ELF-1 (cell line): ENCODE results near the gene BBS1.
"Not testable (repeated sequence)": the region's sequence is repeated elsewhere in the genome, so short reads cannot be mapped to it uniquely, and the experiment has no call there.

Experiments used
- DNase-seq: peaks from one replicate; pipeline ENCODE4 v3.0.0-alpha.2; 2016; ENCODE audit warnings: low read depth, low spot score

Gene BBS1

DNA sequence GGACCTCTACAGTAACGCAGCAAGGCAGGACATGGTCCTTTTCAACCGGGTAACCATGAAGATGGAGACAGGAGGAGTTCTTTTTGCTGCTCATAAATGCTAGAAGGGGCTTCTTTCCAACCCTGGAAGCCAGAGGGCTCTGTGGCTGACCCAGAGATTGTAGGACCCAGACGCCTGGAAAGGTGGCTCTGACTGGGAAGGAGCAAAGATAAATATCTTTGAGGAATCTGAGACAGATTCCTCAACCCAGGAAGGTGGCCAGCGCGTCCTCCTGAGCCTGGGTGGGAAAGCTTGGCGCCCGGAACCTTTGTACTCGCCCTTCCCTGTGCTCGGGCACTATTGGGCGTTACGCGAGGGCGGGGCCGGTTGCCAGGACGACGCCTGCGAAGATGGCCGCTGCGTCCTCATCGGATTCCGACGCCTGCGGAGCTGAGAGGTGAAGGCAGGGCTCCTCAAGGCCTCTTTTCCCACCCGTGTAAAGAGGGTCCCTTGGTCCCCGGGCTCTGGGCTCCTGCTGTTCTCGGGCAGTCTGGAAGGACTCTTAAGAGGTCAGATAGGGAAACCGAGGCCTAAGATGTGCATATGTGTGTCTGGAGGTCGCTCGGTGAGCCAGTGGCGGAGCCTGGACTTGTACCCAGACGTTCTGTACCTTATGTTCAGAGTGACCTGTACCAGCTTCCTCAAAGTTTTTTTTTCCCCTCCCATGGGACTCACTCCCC, at the start of gene BBS1:
Gene BBS1, plus strand, starts transcription at position 365 of the 719 bp plus-strand sequence. Its CDS starts 25 bp downstream, at position 390.
- peak; percentile 91 for DNase-seq

DNA sequence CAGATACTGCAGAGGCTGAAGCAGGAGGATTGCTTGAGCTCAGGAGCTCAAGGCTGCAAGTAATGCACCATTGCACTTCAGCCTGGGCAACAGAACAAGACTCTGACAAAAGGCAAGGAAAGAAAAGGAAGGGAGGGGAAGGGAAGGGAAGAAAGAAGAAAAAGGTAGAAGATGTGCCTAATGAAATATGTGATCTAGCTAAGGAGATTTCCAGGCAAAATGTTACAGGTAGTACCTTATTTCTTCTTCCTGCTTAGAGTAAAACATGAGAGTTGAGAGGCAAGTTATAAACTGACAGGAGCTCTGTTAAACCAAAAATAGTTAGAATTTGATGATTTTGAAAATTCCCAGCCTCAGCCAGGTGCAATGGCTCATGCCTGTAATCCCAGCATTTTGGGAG, 48.4 kb upstream of the BBS1 start:
- no peak for DNase-seq

GRCh38 chr11:66462911-66463310, 47.5 kb upstream of the BBS1 start:
- no peak for DNase-seq

DNA sequence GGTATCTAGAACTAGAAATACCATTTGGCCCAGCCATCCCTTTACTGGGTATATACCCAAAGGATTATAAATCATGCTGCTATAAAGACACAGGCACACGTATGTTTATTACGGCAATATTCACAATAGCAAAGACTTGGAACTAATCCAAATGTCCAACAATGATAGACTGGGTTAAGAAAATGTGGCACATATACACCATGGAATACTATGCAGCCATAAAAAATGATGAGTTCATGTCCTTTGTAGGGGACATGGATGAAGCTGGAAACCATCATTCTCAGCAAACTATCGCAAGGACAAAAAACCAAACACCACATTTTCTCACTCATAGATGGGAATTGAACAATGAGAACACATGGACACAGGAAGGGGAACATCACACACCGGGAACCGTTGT, 46.3 kb upstream of the BBS1 start:
- DNase-seq: not testable (repeated sequence)

DNA sequence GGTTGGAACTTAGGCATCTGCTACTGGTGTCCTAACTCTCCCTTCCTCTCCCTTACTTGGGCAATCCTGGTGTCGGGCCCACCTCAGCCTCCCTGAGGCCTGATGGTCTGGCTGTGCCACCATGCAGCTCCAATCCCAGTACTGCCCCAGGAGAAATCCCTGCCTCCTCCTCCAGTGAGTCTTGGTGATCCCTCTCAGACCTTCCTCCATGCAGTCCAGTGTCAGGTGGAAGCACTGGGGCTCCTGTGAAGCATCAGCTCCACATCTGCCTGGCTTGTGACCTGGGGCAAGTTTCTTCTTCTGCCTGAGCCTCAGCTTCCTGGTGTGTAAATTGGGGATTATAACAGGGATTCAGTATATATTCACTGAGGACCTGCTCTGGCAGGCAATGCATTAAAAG, 45.5 kb upstream of the BBS1 start:
- peak; percentile 38 for DNase-seq

DNA sequence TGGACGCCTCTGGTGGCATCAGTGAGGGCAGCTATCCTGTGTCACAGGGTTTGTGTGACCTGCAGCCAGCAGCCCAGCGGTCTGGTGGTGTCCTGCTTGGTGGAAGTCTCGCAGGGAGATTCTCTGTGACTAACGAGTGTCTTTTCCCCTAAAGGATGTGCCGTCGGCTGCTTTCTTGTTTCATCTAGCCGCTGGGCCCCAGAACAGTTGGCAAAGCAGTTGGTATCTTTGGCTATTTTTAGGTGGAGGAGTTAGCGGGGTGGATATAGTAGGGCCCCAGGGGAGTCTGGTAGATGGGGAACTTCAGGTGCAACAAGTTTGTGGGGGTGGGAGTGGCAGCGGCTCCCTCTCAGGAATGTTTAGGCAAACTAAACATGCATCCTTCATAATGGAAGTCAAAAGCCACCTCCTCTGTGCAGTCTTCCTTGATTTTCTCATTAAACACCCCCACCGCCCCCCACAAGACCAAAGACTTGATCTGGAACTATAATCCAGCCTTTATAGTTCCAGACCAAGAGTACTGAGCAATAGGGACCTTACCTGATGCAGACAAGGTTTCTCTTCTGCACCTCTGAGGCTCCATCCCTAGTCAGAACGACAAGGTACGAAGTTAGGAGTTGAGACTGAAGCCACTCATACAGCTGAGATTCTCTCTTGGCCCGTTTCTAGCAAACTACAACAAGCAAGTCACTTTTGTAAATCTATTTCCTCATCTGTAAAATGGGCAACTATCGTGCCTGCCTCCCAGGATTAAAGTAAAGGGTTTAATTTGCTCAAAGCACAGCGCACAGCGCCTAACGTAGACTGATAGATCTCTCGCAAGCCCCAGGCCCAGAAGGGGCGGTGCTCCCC, 44.8 kb upstream of the BBS1 start:
- DNase-seq: no peak

GRCh38 chr11:66466225-66467033, 44.0 kb upstream of the BBS1 start, which contains the start of gene PELI3:
PELI3 (plus strand) TSS chr11:66466905; CDS start chr11:66468129, 1,224 bp downstream.
- peak; percentile 91 for DNase-seq

DNA sequence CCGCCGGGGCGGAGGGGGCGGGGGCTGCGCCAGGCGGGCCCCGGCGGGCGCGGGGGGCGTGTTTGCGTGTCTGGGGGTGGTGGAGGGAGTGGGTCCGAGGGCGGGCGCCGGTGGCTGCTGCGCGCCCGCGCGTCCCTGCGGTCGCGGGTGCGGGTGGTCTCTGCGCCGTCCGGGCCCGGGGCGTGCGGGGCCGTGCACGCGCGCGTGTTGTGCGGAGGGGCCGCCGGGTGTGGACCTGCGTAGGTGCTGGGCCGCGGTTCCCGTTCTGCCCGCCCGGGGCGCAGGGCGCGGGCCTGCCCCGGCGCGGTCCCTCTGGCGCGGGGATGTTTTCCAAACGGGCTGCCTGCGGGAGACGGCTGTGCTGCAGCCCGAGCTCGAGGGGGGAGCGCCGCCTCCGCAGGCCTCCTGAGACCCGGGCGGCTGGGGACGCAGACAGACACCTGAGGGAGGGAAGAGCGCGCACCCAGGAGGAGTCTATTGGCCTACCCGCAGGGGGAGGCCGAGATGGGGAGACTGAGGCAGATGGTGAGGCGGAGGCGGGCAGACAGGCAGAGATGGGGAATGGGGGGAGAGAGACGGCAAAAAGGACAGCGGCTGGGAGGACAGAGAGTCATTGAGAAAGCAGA, 43.3 kb upstream of the BBS1 start:
- peak; percentile 51 for DNase-seq

DNA sequence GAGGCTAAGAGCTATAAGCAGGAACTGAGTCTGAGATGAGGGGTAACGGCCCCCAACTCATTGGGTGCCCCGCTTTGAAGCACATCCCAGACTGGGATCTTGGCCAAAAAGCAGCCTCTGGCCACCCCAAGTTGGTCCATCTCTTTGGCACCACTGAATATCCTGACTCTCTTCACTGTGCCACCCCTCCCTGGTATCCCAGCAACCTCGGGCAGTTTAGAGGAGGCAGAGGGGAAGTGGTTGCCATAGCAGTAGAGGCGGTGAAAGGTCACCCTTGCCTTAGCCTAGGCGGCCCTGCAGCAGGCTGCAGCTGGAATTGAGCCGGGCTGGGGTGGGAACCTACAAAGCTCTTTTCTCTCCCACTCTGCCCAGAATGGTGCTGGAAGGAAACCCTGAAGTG, 42.7 kb upstream of the BBS1 start:
- peak; percentile 25 for DNase-seq

- no peak for DNase-seq
These were observed 41.7 kb upstream of the BBS1 start for GRCh38 chr11:66468691-66469090.

DNA sequence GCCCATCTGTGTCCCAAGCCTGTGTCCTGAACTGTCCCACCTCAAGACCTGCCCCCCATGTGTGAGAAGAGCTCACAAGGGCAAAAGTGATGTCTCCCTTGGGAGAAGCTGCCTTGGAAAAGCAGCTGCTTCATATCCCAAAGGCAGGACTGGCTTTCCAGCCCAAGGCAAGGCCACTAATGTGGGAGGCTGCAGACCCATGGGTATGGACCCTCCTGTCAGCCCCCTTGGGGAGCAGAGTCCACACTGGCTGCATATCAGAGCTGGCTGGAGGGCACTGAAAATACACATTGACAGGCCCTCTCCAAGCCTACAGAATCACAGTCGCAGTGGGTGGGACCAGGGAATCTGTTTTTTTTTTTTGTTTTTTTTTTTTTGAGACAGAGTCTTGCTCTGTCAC, 41.0 kb upstream of the BBS1 start:
- no peak for DNase-seq

GRCh38 chr11:66470015-66470414, 40.4 kb upstream of the BBS1 start:
- peak; percentile 14 for DNase-seq

- no peak for DNase-seq
These were observed 39.3 kb upstream of the BBS1 start for GRCh38 chr11:66471142-66471541.

DNA sequence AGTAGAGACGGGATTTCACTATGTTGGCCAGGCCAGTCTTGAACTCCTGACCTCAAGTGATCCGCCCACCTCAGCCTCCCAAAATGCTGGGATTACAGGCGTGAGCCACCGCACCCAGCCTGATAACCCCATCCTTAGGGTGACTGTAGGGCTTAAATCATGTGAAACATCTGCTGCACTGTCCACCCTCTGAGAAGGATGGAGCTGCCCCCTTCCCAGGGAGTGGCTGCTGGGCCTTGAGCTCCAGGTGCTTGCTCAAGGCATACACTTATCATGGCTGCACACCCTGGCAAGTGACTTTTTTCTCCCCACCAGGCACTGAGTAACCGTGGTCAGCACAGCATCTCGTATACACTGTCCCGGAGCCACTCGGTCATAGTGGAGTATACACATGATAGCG, 38.4 kb upstream of the BBS1 start:
- DNase-seq: no peak

GRCh38 chr11:66473167-66473566, 37.3 kb upstream of the BBS1 start:
- DNase-seq: no peak

DNA sequence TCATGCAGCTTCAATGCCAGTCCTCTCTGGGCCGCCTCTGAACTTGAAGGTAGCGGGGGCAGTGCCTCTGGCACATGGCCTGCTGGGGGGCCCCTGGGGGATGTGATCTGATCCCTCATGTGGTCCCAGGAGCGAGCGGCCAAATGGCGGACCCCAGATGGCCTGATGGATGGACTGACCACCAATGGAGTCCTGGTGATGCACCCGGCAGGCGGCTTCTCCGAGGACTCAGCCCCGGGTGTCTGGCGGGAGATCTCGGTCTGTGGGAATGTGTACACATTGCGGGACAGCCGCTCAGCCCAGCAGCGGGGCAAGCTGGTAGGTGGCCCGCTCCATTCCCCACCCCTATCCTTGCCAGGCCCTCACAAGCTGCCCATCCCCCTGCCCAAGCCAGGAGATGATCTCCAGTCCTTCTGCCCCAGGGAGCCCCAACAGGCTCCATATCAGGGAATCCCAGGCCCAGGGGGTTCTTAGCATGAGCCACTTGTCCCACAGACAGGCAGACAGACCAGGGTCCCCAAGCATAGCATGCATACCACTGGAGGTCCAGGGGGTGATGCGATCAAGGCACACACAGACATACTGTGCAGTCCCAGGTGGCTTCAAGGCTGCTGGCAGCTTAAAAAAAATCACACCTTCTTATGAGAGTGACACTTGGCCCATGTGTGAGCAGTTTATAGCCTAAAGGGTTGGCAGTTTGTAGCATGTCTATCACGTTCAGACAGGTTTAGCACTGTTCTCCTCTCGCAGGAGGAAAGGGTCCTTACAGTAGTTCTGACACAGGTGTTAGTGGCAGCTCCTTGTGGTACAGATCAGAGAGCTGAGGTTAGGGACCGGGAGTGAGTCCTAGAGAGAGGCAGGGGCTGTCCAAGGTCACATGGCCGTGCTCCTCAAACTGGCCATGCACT, 36.6 kb upstream of the BBS1 start:
- DNase-seq: no peak

GRCh38 chr11:66475349-66476172, 34.9 kb upstream of the BBS1 start:
- no peak for DNase-seq

DNA sequence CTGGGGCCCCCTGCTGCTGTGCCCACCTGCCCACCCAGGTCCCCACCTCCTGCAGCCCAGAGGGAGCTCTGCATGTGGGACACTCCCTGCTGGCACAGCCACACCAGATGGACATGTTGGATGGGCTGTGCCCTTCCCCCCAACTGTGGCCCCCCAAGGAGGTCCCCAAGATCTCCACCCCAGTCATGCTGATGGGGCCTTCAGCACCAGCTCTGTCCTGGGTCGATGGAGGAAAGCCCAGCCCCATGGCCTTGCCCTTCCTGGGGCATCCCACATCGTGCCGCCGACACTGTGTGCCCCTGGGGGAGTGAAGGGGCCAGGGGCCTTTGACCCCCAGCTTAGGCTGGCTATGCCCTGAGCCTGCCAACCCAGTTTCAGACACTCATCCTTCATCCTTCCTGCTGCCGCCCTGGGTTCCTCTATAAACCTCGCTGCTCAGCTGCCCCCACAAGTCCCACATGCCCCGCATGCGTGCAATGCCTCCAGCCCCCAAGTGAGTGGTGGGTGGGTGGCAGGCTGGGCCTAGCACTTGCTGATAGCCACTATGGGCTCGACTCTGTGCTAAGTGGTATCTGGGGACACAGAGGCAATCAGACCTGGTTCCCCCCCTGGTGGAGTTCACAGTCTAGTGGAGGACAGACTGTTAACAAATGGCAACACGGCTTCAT, 34.1 kb upstream of the BBS1 start:
- no peak for DNase-seq

DNA sequence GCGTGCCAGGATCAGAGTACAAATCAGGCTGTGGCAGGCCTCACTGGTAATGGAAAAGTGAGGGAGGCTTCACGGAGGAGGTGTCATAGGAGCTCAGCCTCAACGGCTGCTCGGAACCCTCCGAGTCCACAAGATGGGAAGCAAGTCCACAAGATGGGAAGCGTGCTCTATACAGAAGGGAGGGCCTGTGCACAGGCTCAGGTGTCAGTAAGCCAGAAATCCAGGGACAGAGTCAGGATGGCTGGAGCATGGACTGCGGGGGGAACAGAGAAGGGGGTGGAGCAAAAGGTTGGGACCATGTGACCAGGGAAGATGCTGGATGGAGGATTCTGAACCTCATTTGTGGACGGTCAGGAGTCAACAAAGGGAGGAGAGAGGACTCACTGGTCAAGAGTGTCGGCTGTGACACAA, 33.6 kb upstream of the BBS1 start:
- peak; percentile 39 for DNase-seq
